Muscle of leg (tissue), 11 donors: Measurements from ENCODE around the gene MIEF1. TPM values are rescaled to one million over a fixed set of nuclear protein-coding genes. Genes with fewer than 3 reads are reported as not detected.

Experiments
- DNase-seq: peaks from one replicate; pipeline ENCODE4 v3.0.0; 2013
- H3K27ac ChIP-seq: one replicate; pipeline ENCODE4 v1.5.1; 2013; ENCODE audit warnings: mild to moderate bottlenecking, low read length, control low read depth
- H3K27me3 ChIP-seq: one replicate; pipeline ENCODE4 v1.6.1; 2013; ENCODE audit warnings: low read length; ENCODE audit not compliant: control insufficient read depth, insufficient read depth
- H3K36me3 ChIP-seq: one replicate; pipeline ENCODE4 v1.6.1; 2013; ENCODE audit warnings: low read length; ENCODE audit not compliant: control insufficient read depth, insufficient read depth
- H3K4me1 ChIP-seq: one replicate; pipeline ENCODE4 v1.6.1; 2013; ENCODE audit warnings: low read length; ENCODE audit not compliant: control insufficient read depth, insufficient read depth
- H3K4me3 ChIP-seq: one replicate; pipeline ENCODE4 v1.5.1; 2013; ENCODE audit warnings: low read length, control low read depth
- H3K9me3 ChIP-seq: replicated peaks from 2 replicates; pipeline ENCODE4 v1.6.1; 2013; ENCODE audit warnings: low read depth, low read length; ENCODE audit not compliant: control insufficient read depth
- WGBS: methylation state at CpG from one replicate; pipeline ENCODE4 v1.1.5; 2013; ENCODE audit warnings: missing lambda C conversion rate; ENCODE audit not compliant: insufficient coverage; 5-methylcytosine and 5-hydroxymethylcytosine counted together
- polyA plus RNA-seq, 8 donors: library from polyadenylated mRNA; unstranded; fragments of 120-200 nt; gene quantifications; one replicate each; pipeline versions ENCODE4 v1.2.1 to v1.2.3, GENCODE V29; 2013; ENCODE audit warnings: inconsistent platforms in 1 of 8, low replicate concordance in 1 of 8; ENCODE audit not compliant: insufficient read length in 8 of 8, insufficient read depth in 1 of 8
- total RNA-seq: library from RNA; stranded (reverse); fragments of 120-200 nt; gene quantifications from one replicate; pipeline ENCODE4 v1.2.4, GENCODE V29; 2013

MIEF1 gene
- total and polyA plus RNA-seq, 9 donors = 9.4 to 21.7 (median 18.0) TPM

- H3K27ac ChIP-seq = peak overlapping the region; percentile 65
- peaks cover 62% of the 10 kb centered on the region for H3K36me3 ChIP-seq
- DNase-seq = peak; percentile 31
- H3K27me3 ChIP-seq = no peaks in the 10 kb centered on the region
- WGBS = 67% methylated on average over 7 of the region's 12 CpGs
- H3K4me3 ChIP-seq = no peak overlapping the region
- no peaks in the 10 kb centered on the region for H3K9me3 ChIP-seq
- H3K4me1 ChIP-seq = peaks cover 63% of the 10 kb centered on the region
Observed at GRCh38 chr22:39528080-39528661, 26.1 kb downstream of the MIEF1 start.

- no peaks in the 10 kb centered on the region for H3K27me3 ChIP-seq
- DNase-seq = peak; percentile 94
- peaks cover 58% of the 10 kb centered on the region for H3K36me3 ChIP-seq
- H3K4me1 ChIP-seq = peaks cover 59% of the 10 kb centered on the region
- WGBS = 33% methylated on average over 31 of the region's 32 CpGs
- H3K9me3 ChIP-seq = no peaks in the 10 kb centered on the region
- H3K4me3 ChIP-seq = no peak overlapping the region
- peak overlapping the region; percentile 65 for H3K27ac ChIP-seq
Observed at GRCh38 chr22:39528681-39529486, 26.8 kb downstream of the MIEF1 start.

- 57% methylated on average over 17 of the region's 17 CpGs for WGBS
- H3K27ac ChIP-seq = no peak overlapping the region
- H3K9me3 ChIP-seq = no peaks in the 10 kb centered on the region
- H3K36me3 ChIP-seq = peaks cover 52% of the 10 kb centered on the region
- H3K4me3 ChIP-seq = no peak overlapping the region
- no peaks in the 10 kb centered on the region for H3K27me3 ChIP-seq
- peaks cover 57% of the 10 kb centered on the region for H3K4me1 ChIP-seq
- DNase-seq = no peak
Observed at GRCh38 chr22:39529487-39529851, 27.4 kb downstream of the MIEF1 start.

GRCh38 chr22:39530116-39530515, 28.0 kb downstream of the MIEF1 start:
- Histone ChIP-seq H3K4me1 (peaks cover 56% of the 10 kb centered on the region), H3K27ac (no peak overlapping the region), H3K4me3 (no peak overlapping the region), H3K9me3 (no peaks in the 10 kb centered on the region), H3K27me3 (no peaks in the 10 kb centered on the region), H3K36me3 (peaks cover 45% of the 10 kb centered on the region)
- DNase-seq = no peak
- 79% methylated on average over 6 of the region's 6 CpGs for WGBS

GRCh38 chr22:39530692-39531331, 28.7 kb downstream of the MIEF1 start:
- Histone ChIP-seq H3K9me3 (no peaks in the 10 kb centered on the region), H3K27me3 (no peaks in the 10 kb centered on the region), H3K27ac (no peak overlapping the region), H3K4me1 (peaks cover 51% of the 10 kb centered on the region), H3K4me3 (no peak overlapping the region), H3K36me3 (peaks cover 41% of the 10 kb centered on the region)
- peak; percentile 53 for DNase-seq
- 42% methylated on average over 6 of the region's 9 CpGs for WGBS

GRCh38 chr22:39532215-39533073, 30.4 kb downstream of the MIEF1 start, which contains the start of gene RPS19BP1:
RPS19BP1 (minus strand) TSS chr22:39532748; CDS start chr22:39532738, 10 bp downstream.
- peaks cover 44% of the 10 kb centered on the region for H3K4me1 ChIP-seq
- H3K36me3 ChIP-seq = peaks cover 38% of the 10 kb centered on the region
- DNase-seq = peak; percentile 100
- peak within 1 kb of the TSS; percentile 98 for H3K4me3 ChIP-seq
- peak within 1 kb of the TSS; percentile 92 for H3K27ac ChIP-seq
- H3K9me3 ChIP-seq = no peaks in the 10 kb centered on the region
- WGBS = under 1% methylated on average over 47 of the region's 67 CpGs
- no peaks in the 10 kb centered on the region for H3K27me3 ChIP-seq

- H3K9me3 ChIP-seq = no peaks in the 10 kb centered on the region
- peak; percentile 35 for DNase-seq
- no peaks in the 10 kb centered on the region for H3K27me3 ChIP-seq
- 82% methylated on average over 10 of the region's 12 CpGs for WGBS
- H3K4me1 ChIP-seq = peaks cover 27% of the 10 kb centered on the region
- no peak overlapping the region for H3K4me3 ChIP-seq
- no peak overlapping the region for H3K27ac ChIP-seq
- H3K36me3 ChIP-seq = peaks cover 23% of the 10 kb centered on the region
Observed at GRCh38 chr22:39534092-39534506, 32.0 kb downstream of the MIEF1 start.

- Histone ChIP-seq H3K27me3 (peaks cover under 1% of the 10 kb centered on the region), H3K27ac (no peak overlapping the region), H3K36me3 (peaks cover 16% of the 10 kb centered on the region), H3K9me3 (no peaks in the 10 kb centered on the region), H3K4me3 (no peak overlapping the region), H3K4me1 (peaks cover 21% of the 10 kb centered on the region)
- WGBS = 8% methylated on average over 29 of the region's 41 CpGs
- DNase-seq = peak; percentile 81
Observed at GRCh38 chr22:39534591-39535356, 32.7 kb downstream of the MIEF1 start.

GRCh38 chr22:39535357-39535725, 33.3 kb downstream of the MIEF1 start:
- 35% methylated on average over 7 of the region's 13 CpGs for WGBS
- Histone ChIP-seq H3K27ac (no peak overlapping the region), H3K36me3 (peaks cover 11% of the 10 kb centered on the region), H3K27me3 (peaks cover 6% of the 10 kb centered on the region), H3K4me1 (peaks cover 21% of the 10 kb centered on the region), H3K4me3 (no peak overlapping the region), H3K9me3 (no peaks in the 10 kb centered on the region)
- DNase-seq = peak; percentile 24
